ENCODE measurements around the gene AKNA.

- TF ChIP-seq CTCF (IDR thresholded peaks at IDR 0.05) (no peak), EZH2 (IDR thresholded peaks at IDR 0.05) (no peak), EZH2phosphoT487 (IDR thresholded peaks at IDR 0.05) (no peak)
Observed at GRCh38 chr9:114390952-114391351, 3.2 kb upstream of the AKNA start.
